ENCODE data around the gene EXOC6B. TPM values are rescaled to one million over a fixed set of nuclear protein-coding genes. Genes with fewer than 3 reads are reported as not detected.

EXOC6B gene
- total and polyA plus RNA-seq, 10 of the 15 experiments (the other 5 are each of a cell fraction or from before 2014, with no cell fraction given), result 0.23 to 2.2 (median 1.2) TPM

GRCh38 chr2:72669121-72669520 lies 156.7 kb downstream of the EXOC6B start (continued):
- no peak for TF ChIP-seq RELB (IDR thresholded peaks at IDR 0.05; ENCODE audit: low read depth)

GRCh38 chr2:72668647-72669046 lies 157.2 kb downstream of the EXOC6B start:
- DNase-seq (ENCODE audit: low read depth, low spot score) (no peak), ATAC-seq (no peak), FAIRE-seq (no peak)
- H3K9ac ChIP-seq (ENCODE audit: control insufficient read depth, insufficient read depth, low read length), result no peak overlapping the region
- no peak overlapping the region for H3K27ac ChIP-seq (ENCODE audit: control insufficient read depth, insufficient read depth)
- ChIA-PET SMC1A (ENCODE audit: uncharacterized antibody, unreplicated experiment) (interaction anchor here (0.6 kb wide), 1 partner anchor 563 kb away, joined by 3 read pairs; no protein-coding TSS in a partner anchor), CTCF (no interaction called here), RAD21 (ENCODE audit: unreplicated experiment) (no interaction called here), POLR2A (no interaction called here)
- H3K27me3 ChIP-seq (replicated peaks in 1 of 2; ENCODE audit: control insufficient read depth in 2 of 2, insufficient read depth in 2 of 2, low read length in 1 of 2), result no peaks in the 10 kb centered on the region
- WGBS (ENCODE audit: insufficient coverage, insufficient replicate concordance, low lambda C conversion rate, missing lambda C conversion rate), result 65% methylated on average over 4 of the region's 4 CpGs
- no peaks in the 10 kb centered on the region for H3K4me1 ChIP-seq (ENCODE audit: control insufficient read depth, insufficient read depth, low read length)
- no peaks in the 10 kb centered on the region for H3K36me3 ChIP-seq (ENCODE audit: control insufficient read depth in 2 of 2, insufficient read depth in 2 of 2, low read length in 1 of 2)
- intact Hi-C loops (cut with micrococcal nuclease; ENCODE audit: unreplicated experiment) (no loop called here), in situ Hi-C loops (cut with MboI) (no loop called here)
- H3K4me3 ChIP-seq, result no peak overlapping the region
- H4K20me1 ChIP-seq (ENCODE audit: control insufficient read depth, insufficient read depth), result no peaks in the 10 kb centered on the region
- no peak overlapping the region for H2AFZ ChIP-seq (ENCODE audit: control insufficient read depth, low read depth, low read length)
- no TSS peak for BruUV-seq (replicated peaks)
- H3K4me2 ChIP-seq (ENCODE audit: control insufficient read depth, insufficient read depth), result no peak overlapping the region
- no peaks in the 10 kb centered on the region for H3K79me2 ChIP-seq (ENCODE audit: control insufficient read depth, insufficient read depth, low read length)
- no peaks in the 10 kb centered on the region; the same call in 2 of the 3 replicates for H3K9me3 ChIP-seq (replicated peaks; ENCODE audit: control insufficient read depth, insufficient read depth, low read length)
- TF ChIP-seq YY1 (IDR thresholded peaks at IDR 0.05; ENCODE audit: low read depth, low read length) (no peak), NFYB (IDR thresholded peaks at IDR 0.05; ENCODE audit: insufficient read depth, low read depth, low read length) (no peak), SMAD5 (IDR thresholded peaks at IDR 0.05; ENCODE audit: low read depth) (no peak), SMC3 (IDR thresholded peaks at IDR 0.05; ENCODE audit: borderline replicate concordance, low read length) (no peak), POLR2AphosphoS5 (IDR thresholded peaks at IDR 0.05; ENCODE audit: low read length) (no peak), IRF4 (IDR thresholded peaks at IDR 0.05; ENCODE audit: low read depth, low read length) (no peak), BHLHE40 (IDR thresholded peaks at IDR 0.05; ENCODE audit: borderline replicate concordance in 1 of 2, low read depth in 2 of 2, low read length in 1 of 2) (no peak), SRF (IDR thresholded peaks at IDR 0.05; ENCODE audit: low read depth in 2 of 2, low read length in 2 of 2) (no peak), SPI1 (IDR thresholded peaks at IDR 0.05; ENCODE audit: borderline replicate concordance, insufficient read depth, low read depth, low read length) (no peak), ATF7 (IDR thresholded peaks at IDR 0.05; ENCODE audit: low read depth) (no peak), WRNIP1 (IDR thresholded peaks at IDR 0.05; ENCODE audit: borderline replicate concordance, low read depth, low read length) (no peak), TCF12 (IDR thresholded peaks at IDR 0.05; ENCODE audit: low read depth, low read length) (no peak), CEBPZ (IDR thresholded peaks at IDR 0.05; ENCODE audit: low read depth, low read length) (no peak), BCL3 (IDR thresholded peaks at IDR 0.05; ENCODE audit: borderline replicate concordance, insufficient read depth, low read depth, low read length, poor library complexity, severe bottlenecking) (no peak)
- TF ChIP-seq, protein P1, sequence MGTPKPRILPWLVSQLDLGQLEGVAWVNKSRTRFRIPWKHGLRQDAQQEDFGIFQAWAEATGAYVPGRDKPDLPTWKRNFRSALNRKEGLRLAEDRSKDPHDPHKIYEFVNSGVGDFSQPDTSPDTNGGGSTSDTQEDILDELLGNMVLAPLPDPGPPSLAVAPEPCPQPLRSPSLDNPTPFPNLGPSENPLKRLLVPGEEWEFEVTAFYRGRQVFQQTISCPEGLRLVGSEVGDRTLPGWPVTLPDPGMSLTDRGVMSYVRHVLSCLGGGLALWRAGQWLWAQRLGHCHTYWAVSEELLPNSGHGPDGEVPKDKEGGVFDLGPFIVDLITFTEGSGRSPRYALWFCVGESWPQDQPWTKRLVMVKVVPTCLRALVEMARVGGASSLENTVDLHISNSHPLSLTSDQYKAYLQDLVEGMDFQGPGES (IDR thresholded peaks at IDR 0.05), result no peak

All from GM12878 (cell line).